Fibroblast of the aortic adventitia (primary cell): Measurements from ENCODE around the gene DHRS1. TPM values are rescaled to one million over a fixed set of nuclear protein-coding genes. Genes with fewer than 3 reads are reported as not detected.

ENCODE experiments used
- DNase-seq: peaks from one replicate; pipeline ENCODE4 v3.0.0-alpha.2; 2010; ENCODE audit warnings: low read depth
- H3K4me3 ChIP-seq: 2 replicates; pipeline ENCODE4 v1.5.1; 2011; ENCODE audit warnings: low read depth, mild to moderate bottlenecking, control low read depth, low read length, moderate library complexity
- total RNA-seq: library from RNA; depleted of rRNA; stranded (reverse); fragments of >200 nt; gene quantifications from 2 replicates; pipeline ENCODE4 v1.2.3, GENCODE V29; 2012; ENCODE audit warnings: low replicate concordance
- TF ChIP-seq, protein P1 (sequence below): IDR thresholded peaks from 2 replicates; pipeline ENCODE4 v1.5.1; 2011; ENCODE audit warnings: mild to moderate bottlenecking, low read length, control low read depth, inconsistent platforms; ENCODE audit not compliant: insufficient read depth

Gene DHRS1
- total RNA-seq, 1 donor, result 20.7 TPM

DNA sequence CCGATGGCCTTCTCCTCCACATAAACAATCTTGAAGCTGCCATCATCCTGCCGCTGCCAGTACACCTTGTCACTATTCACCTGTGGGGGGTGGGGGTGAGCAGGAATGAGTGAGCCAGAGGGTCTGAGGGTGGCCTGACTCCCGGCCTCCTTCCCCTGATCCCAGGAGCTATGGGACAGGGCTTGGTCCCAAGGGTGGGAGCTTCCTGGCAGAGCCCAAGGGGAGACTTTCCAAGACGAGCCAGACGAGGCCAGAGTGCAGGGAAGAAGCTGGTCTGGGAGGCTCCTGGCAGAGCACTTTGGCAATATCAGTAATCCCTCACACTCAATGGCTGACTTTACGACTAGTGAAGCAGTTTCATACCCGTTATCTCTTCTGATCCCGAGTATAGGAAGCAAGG lies 44.1 kb downstream of the DHRS1 start:
- DNase-seq, result no peak
- no peak overlapping the region for H3K4me3 ChIP-seq
- TF ChIP-seq, protein P1, sequence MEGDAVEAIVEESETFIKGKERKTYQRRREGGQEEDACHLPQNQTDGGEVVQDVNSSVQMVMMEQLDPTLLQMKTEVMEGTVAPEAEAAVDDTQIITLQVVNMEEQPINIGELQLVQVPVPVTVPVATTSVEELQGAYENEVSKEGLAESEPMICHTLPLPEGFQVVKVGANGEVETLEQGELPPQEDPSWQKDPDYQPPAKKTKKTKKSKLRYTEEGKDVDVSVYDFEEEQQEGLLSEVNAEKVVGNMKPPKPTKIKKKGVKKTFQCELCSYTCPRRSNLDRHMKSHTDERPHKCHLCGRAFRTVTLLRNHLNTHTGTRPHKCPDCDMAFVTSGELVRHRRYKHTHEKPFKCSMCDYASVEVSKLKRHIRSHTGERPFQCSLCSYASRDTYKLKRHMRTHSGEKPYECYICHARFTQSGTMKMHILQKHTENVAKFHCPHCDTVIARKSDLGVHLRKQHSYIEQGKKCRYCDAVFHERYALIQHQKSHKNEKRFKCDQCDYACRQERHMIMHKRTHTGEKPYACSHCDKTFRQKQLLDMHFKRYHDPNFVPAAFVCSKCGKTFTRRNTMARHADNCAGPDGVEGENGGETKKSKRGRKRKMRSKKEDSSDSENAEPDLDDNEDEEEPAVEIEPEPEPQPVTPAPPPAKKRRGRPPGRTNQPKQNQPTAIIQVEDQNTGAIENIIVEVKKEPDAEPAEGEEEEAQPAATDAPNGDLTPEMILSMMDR, result no peak

DNA sequence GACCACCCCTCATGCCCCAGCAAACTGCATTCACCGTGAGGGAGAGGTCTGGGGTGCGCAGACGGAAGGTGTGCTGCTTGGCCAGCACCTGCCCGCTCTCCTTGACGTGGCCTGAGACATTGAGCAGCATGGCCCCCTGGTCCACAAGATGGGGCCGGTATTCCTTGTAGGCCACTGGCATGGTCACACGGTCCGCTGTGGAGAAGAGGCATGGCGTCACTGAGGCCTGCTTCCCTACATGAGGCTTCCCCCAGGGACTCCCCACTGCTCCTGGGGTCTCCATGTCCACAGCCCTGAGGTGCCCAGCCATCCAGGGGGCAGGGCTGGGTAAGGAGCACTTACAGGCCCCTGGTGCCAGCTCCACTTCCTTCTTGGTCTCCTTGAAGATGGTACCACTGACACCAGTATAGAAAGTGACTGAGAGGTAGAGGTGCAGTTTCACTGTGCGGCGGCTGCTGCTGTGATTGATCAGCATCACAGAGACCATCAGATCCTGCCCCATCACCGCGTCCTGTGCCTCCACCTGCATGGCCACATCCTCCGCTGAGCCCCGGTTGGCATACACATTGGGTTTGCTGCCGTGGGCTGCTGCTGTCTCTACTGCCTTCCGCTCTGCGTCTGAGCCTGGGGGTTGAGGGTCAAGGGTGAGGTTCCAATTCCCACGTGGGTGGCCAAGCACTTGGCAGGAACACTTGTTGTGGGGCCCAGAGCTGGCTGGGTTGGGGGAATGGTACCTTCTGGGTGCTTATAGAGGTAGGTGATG lies 44.8 kb downstream of the DHRS1 start:
- no peak overlapping the region for H3K4me3 ChIP-seq
- DNase-seq, result no peak
- TF ChIP-seq, protein P1, result no peak

DNA sequence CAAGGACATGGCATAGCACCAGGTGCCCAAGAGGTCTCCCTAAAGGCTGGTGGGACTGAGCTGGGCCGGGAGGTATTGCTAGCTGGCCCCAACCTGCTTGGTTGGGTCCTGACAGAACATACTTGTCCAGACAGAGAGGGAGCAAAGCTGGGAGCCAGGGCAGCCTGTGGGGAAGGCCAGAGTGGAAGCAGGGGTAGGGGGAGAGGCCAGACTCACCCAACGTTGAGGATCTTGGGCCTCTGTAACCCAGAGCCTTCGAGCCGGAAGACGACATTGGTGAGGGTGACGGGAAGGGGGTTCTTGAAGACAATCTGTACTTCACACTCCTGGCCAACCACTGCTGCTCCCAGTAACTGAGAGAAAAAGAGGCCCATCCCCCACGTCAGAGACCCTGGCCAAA lies 45.6 kb downstream of the DHRS1 start:
- no peak overlapping the region for H3K4me3 ChIP-seq
- DNase-seq, result no peak
- TF ChIP-seq, protein P1, result no peak

DNA sequence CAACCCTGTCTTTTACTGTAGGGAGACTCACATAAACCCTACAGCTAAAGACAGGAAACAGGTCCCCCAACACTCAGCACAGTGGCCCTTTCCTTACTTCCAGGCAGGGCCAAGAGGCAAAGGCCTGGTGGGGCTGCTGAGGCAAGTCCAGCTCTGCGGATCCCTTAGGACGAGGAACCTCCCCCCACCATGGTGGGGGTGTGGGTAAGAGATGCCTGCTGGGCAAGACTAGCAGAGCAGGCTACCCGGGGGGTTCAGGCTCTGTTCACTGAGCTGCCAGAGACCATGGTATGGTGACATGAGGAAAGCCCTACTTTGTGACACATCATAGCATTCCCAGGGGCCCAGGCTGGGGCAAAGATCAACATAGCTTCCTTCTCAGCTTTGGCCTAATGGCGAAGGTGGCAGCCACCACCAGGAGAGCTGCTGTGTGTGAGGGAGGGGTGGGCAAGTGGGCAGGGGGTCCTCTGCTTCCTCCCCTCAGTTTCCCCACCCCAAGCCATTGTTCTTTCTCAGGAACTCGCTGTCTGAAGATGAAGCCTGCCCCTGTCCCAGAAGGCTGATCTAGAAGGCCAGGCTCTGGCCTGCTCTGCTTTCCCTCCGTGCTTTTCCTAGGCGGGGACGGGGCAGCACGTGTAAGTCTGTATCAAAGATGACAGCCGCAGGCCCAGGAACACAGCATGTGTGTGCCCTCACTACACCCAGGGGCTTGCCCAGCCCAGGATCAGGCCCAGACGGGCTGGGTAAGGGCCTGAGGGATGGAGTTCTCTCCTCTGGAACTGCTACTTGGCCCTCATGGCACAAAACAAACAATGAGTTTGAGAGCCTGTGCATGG lies 47.1 kb downstream of the DHRS1 start:
- DNase-seq, result no peak
- no peak overlapping the region for H3K4me3 ChIP-seq
- TF ChIP-seq, protein P1, result no peak

DNA sequence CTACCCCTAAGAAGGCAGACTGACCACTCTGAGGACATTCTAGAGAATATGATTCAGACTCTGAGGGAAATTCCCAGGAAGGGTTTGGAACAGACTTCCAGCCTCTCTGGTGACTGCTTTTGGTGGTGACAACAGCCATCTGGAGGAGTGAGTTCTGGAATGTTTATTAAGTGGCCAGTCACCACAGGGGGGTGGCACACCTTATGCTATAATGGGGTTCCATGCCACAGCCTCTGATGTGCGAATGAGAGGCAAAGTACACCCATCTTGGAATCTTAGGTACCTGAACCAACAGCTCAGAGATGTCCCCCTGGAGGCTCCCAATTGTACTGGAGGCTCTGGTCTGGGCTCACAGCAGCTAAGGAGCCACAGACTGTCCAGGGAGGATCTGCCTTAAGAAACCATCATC lies 47.7 kb downstream of the DHRS1 start:
- TF ChIP-seq, protein P1, result peak; percentile 26
- no peak overlapping the region for H3K4me3 ChIP-seq
- DNase-seq, result no peak

DNA sequence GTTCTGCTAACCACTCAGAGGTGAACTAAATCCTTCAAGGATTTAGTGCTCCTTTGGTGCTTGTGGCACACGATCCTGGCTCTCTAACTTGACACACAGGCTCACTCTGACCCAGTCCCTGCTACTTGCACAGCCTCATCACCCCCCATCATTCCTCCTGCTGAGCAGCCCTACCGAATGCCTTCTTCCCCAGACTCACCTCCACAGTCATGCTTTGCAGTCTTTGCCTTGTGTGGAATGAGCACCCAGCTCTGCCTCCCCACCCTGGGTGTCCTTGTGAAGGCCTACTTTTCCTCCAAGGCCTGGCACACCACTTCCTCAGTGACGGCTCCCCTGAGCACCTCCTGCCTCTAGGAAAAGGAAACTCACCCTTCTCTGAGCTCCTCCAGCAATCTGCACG lies 49.2 kb downstream of the DHRS1 start:
- H3K4me3 ChIP-seq, result no peak overlapping the region
- DNase-seq, result no peak
- TF ChIP-seq, protein P1, result no peak
